HL-60 (cell line): Measurements from ENCODE around the gene USH1C.

Experiments
- DNase-seq, 2 experiments: peaks; one replicate each; pipeline ENCODE4 v3.0.0-alpha.2; 2010 to 2020; ENCODE audit warnings: low read depth in 1 of 2, low spot score in 1 of 2
- H3K27ac ChIP-seq: fragments of 250-450 bp; sonication (Bioruptor Pico); replicated peaks from 2 replicates; pipeline ENCODE4 v1.5.1; 2020; ENCODE audit warnings: mild to moderate bottlenecking, moderate library complexity
- H3K27me3 ChIP-seq: fragments of 250-450 bp; sonication (Bioruptor Pico); 2 replicates; pipeline ENCODE4 v1.5.1; 2021; ENCODE audit warnings: mild to moderate bottlenecking, moderate library complexity; ENCODE audit not compliant: insufficient read depth, poor library complexity, severe bottlenecking
- H3K4me3 ChIP-seq: replicated peaks from 2 replicates; pipeline ENCODE4 v1.5.1; 2011; ENCODE audit warnings: mild to moderate bottlenecking, control low read depth, low read length; ENCODE audit not compliant: insufficient read depth
- GABPA ChIP-seq: IDR thresholded peaks from 2 replicates; pipeline ENCODE4 v1.6.1; 2012; ENCODE audit warnings: low read depth
- POLR2AphosphoS5 ChIP-seq: IDR thresholded peaks from 2 replicates; pipeline ENCODE4 v1.6.1; 2012; ENCODE audit warnings: low read depth
- SPI1 ChIP-seq: IDR thresholded peaks from 2 replicates; pipeline ENCODE4 v1.6.1; 2012; ENCODE audit warnings: low read depth, mild to moderate bottlenecking, borderline replicate concordance
- TF ChIP-seq, protein P1 (sequence below): IDR thresholded peaks from 2 replicates; pipeline ENCODE4 v1.6.1; 2012; ENCODE audit warnings: low read depth; ENCODE audit not compliant: insufficient replicate concordance
- TF ChIP-seq, protein P2 (sequence below): IDR thresholded peaks from one replicate; pipeline ENCODE4 v1.5.1; 2011; ENCODE audit warnings: low read length, control low read depth, inconsistent platforms; ENCODE audit not compliant: insufficient read depth

USH1C gene

DNA sequence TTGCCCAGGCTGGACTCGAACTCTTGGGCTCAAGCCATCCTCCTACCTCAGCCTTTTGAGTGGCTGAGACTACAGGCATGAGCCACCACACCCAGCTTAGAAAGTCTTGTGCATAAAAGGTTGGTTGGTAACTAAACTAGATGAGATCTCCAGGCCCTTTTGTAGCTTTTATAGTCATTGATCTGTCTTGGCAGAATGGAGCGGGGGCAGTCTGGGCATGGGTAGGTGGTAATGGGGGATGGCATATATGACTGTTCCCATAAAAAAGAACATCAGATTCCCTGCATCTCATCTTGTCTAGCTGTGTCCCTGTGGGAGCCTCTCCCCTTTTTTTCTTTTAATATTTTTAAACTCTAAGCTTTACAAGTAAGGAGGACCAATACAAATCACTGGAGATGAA, 97.7 kb downstream of the USH1C start:
- no peak overlapping the region for H3K27ac ChIP-seq
- no peaks in the 10 kb centered on the region for H3K27me3 ChIP-seq
- TF ChIP-seq, protein P1, sequence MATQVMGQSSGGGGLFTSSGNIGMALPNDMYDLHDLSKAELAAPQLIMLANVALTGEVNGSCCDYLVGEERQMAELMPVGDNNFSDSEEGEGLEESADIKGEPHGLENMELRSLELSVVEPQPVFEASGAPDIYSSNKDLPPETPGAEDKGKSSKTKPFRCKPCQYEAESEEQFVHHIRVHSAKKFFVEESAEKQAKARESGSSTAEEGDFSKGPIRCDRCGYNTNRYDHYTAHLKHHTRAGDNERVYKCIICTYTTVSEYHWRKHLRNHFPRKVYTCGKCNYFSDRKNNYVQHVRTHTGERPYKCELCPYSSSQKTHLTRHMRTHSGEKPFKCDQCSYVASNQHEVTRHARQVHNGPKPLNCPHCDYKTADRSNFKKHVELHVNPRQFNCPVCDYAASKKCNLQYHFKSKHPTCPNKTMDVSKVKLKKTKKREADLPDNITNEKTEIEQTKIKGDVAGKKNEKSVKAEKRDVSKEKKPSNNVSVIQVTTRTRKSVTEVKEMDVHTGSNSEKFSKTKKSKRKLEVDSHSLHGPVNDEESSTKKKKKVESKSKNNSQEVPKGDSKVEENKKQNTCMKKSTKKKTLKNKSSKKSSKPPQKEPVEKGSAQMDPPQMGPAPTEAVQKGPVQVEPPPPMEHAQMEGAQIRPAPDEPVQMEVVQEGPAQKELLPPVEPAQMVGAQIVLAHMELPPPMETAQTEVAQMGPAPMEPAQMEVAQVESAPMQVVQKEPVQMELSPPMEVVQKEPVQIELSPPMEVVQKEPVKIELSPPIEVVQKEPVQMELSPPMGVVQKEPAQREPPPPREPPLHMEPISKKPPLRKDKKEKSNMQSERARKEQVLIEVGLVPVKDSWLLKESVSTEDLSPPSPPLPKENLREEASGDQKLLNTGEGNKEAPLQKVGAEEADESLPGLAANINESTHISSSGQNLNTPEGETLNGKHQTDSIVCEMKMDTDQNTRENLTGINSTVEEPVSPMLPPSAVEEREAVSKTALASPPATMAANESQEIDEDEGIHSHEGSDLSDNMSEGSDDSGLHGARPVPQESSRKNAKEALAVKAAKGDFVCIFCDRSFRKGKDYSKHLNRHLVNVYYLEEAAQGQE, result no peak
- TF ChIP-seq POLR2AphosphoS5, result no peak
- TF ChIP-seq, protein P2, sequence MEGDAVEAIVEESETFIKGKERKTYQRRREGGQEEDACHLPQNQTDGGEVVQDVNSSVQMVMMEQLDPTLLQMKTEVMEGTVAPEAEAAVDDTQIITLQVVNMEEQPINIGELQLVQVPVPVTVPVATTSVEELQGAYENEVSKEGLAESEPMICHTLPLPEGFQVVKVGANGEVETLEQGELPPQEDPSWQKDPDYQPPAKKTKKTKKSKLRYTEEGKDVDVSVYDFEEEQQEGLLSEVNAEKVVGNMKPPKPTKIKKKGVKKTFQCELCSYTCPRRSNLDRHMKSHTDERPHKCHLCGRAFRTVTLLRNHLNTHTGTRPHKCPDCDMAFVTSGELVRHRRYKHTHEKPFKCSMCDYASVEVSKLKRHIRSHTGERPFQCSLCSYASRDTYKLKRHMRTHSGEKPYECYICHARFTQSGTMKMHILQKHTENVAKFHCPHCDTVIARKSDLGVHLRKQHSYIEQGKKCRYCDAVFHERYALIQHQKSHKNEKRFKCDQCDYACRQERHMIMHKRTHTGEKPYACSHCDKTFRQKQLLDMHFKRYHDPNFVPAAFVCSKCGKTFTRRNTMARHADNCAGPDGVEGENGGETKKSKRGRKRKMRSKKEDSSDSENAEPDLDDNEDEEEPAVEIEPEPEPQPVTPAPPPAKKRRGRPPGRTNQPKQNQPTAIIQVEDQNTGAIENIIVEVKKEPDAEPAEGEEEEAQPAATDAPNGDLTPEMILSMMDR, result no peak
- TF ChIP-seq SPI1, result no peak
- no peak for TF ChIP-seq GABPA
- no peak overlapping the region for H3K4me3 ChIP-seq
- DNase-seq, result no peak

DNA sequence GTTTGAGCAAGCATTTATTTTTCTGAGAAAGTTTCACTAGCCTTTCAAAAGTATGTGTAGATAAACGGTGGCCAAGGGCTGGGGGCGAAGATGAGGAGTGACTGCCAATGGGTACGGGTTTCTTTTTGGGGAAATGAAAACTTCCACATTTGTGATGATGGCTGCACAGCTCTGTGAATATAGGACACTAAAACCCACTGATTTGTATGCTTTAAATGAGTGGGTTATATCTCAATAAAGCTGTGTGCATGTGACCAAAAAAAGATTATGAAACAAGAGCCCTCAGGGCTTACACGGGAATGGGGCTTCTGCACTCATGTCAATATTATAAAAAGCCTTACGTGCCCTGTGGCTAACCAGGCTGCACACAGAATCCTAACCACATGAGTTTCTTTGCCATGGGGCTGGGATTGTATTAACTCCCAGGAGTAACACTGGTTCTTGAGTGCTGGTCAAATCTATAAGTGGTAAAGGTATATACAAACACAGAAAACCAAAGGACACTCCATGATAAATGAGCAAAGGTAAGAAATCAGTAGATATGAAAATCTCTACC, 98.9 kb downstream of the USH1C start:
- no peak overlapping the region for H3K27ac ChIP-seq
- H3K27me3 ChIP-seq, result no peaks in the 10 kb centered on the region
- no peak overlapping the region for H3K4me3 ChIP-seq
- TF ChIP-seq SPI1 (no peak), GABPA (no peak), POLR2AphosphoS5 (no peak)
- TF ChIP-seq, protein P1, result no peak
- TF ChIP-seq, protein P2, result no peak
- no peak for DNase-seq

DNA sequence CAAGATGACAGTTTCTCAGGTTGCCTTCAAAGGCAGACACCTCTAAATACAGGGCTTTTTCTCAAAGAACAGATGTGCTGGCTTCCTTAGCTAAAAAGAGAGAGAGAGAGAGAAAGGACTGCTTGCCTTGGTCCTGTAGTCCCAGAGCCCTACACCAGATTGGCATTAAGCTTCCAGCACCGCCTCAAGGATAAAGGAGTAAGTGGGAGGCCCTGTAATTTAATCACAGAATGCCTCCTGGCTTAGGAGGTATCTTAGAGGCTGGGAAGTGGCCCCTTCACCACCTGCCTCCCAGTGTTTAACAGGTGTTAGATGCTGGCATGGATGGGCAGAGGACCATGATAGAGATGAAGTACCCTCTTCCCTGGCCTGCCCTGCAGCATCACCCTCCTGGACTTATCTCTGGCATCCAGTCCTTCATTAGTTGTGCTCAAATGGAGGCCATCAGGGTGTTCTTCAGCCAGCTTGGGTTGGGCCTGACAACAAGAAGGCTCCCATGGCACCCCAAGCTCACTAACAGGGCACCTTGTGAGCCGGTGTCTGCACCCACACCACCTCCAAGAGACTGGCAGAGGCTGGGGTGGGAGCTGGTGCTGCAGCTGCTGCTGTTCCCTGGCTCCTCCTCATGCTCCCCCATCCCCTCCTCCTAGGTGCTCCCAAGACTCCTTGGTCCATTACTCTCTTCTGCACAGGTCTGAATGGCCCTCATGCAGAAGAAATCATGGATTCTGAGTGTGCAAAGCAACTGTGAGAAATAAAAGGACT, 100.1 kb downstream of the USH1C start:
- no peak overlapping the region for H3K4me3 ChIP-seq
- no peak for DNase-seq
- H3K27ac ChIP-seq, result no peak overlapping the region
- peaks cover 4% of the 10 kb centered on the region for H3K27me3 ChIP-seq
- no peak for TF ChIP-seq GABPA
- TF ChIP-seq, protein P2, result no peak
- no peak for TF ChIP-seq SPI1
- TF ChIP-seq POLR2AphosphoS5, result no peak
- TF ChIP-seq, protein P1, result no peak
